ENCODE results near the gene STOM. TPM values are rescaled to one million over a fixed set of nuclear protein-coding genes. Genes with fewer than 3 reads are reported as not detected.

The STOM gene
- total RNA-seq, 2 donors from 2014 or later, result 50.8 to 69.4 TPM

- no peak for ATAC-seq (replicated peaks)
- Mint-ChIP-seq H3K36me3 (ENCODE audit: low read depth) (peaks cover 21% of the 10 kb centered on the region), H3K9me3 (no peaks in the 10 kb centered on the region), H3K27ac (peak overlapping the region; percentile 21), H3K4me1 (peaks cover 32% of the 10 kb centered on the region), H3K27me3 (no peaks in the 10 kb centered on the region), H3K4me3 (peak overlapping the region; percentile 5)
These were observed 6.0 kb downstream of the STOM start for GRCh38 chr9:121364077-121364476.

DNA sequence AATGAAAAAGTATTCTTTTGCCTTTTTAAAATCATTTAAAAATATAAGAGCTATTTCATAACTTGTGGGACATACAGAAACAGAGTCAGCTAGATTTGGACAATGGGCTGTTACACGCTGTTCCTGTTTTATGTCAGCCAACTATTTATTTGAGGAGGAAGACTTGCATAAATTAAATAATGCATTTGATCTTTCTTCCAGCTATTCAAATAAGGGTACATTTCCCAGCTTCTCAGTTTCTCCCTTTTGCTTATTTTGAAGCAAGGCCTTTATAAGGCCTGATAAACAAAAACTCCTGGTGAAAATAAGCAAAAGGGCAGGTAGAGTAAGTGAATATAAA lies 6.5 kb downstream of the STOM start:
- Mint-ChIP-seq H3K27ac (peak overlapping the region; percentile 21), H3K4me1 (peaks cover 36% of the 10 kb centered on the region)
- ATAC-seq (replicated peaks), result no peak

DNA sequence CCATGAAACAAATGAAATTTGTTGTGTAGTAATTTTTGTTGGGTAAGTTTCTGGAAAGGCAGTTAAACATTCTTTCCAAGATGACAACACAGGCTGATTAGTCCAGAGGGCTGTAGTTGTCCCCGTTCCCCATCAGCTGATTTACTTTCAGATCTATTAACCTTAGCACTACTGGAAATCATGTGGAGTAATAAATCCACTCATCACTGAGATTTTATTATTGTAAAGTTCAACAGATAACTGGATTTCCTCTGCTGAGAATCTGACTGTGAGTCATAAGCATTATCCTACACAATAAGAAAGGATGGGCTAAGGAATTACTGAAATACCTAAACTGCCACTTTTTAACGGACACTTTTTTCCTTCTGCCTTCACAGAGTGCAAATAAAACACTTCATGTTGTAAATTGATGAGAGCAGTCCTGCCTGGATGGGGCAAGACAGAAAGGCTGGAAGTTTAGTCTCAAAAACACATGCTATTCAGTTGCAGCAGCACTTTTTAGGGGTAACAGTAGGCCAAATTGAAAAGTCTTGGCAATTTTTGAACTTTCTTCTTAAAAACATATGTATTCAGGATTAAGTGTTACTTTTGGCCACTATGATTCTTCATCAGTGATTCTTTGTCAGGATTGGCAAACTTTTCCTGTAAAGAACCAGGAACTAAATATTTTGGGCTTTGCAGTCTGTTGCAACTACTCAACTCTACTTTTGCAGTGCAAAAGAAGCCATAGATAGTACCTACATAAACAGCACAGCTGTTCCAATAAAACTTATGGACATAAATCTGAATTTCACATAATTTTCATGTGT lies 7.0 kb downstream of the STOM start:
- ATAC-seq (replicated peaks), result no peak
- Mint-ChIP-seq H3K27me3 (no peaks in the 10 kb centered on the region), H3K27ac (no peak overlapping the region), H3K4me3 (peak overlapping the region; percentile 29), H3K9me3 (no peaks in the 10 kb centered on the region), H3K36me3 (ENCODE audit: low read depth) (peaks cover 21% of the 10 kb centered on the region), H3K4me1 (peaks cover 37% of the 10 kb centered on the region)

More for the DNA sequence above, 6.5 kb downstream of the STOM start:
- no peaks in the 10 kb centered on the region for H3K27me3 Mint-ChIP-seq
- H3K4me3 Mint-ChIP-seq, result peak overlapping the region; percentile 5
- no peaks in the 10 kb centered on the region for H3K9me3 Mint-ChIP-seq
- H3K36me3 Mint-ChIP-seq (ENCODE audit: low read depth), result peaks cover 21% of the 10 kb centered on the region

DNA sequence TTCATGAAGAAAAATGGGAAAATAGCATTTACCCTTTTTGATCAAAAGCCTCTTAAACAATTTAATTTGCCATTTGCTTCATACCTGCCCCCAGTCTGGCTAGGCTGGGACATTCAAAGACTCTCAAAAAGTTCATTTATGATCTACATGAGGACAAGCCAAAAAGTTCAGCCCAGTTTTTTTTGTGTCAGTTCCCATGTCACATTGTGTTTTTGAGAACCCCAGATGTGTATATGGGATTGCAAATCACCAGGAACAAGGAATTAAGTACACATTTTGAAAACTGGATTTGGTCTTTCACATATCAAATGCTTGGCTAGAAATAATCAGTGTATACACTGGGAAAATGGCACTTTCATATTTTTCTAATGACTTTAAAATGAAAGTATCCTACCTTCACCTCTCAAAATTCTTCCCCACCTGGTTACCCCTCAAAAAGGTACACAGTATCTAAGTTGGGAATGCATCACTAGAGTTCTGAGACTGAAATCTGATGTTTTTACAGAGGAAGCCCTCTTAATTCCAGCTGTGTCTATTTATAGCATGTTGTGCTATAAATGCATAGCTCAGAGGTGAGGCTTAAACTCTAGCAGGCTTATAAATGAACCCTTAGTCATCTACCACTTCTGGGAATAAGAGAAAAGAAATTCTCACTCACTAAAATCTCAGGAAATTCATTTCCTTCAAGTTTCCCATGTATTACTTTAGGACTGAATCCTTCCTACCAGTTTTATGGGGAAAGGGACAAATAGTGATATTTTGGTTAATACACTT lies 9.3 kb downstream of the STOM start:
- peaks cover 40% of the 10 kb centered on the region for H3K4me1 Mint-ChIP-seq
- H3K4me3 Mint-ChIP-seq, result peak overlapping the region; percentile 34
- no peaks in the 10 kb centered on the region for H3K27me3 Mint-ChIP-seq
- no peaks in the 10 kb centered on the region for H3K9me3 Mint-ChIP-seq
- H3K27ac Mint-ChIP-seq, result no peak overlapping the region
- no peak for ATAC-seq (replicated peaks)
- H3K36me3 Mint-ChIP-seq (ENCODE audit: low read depth), result peaks cover 22% of the 10 kb centered on the region

- H3K27ac Mint-ChIP-seq, result peak overlapping the region; percentile 86
- H3K9me3 Mint-ChIP-seq, result no peaks in the 10 kb centered on the region
- H3K27me3 Mint-ChIP-seq, result no peaks in the 10 kb centered on the region
- H3K36me3 Mint-ChIP-seq (ENCODE audit: low read depth), result peaks cover 20% of the 10 kb centered on the region
- peak; percentile 54 for ATAC-seq (replicated peaks)
- H3K4me1 Mint-ChIP-seq, result peaks cover 32% of the 10 kb centered on the region
- peak overlapping the region; percentile 82 for H3K4me3 Mint-ChIP-seq
These were observed 10.4 kb downstream of the STOM start for GRCh38 chr9:121359351-121360294.

GRCh38 chr9:121358751-121359150 lies 11.3 kb downstream of the STOM start:
- Mint-ChIP-seq H3K9me3 (no peaks in the 10 kb centered on the region), H3K36me3 (ENCODE audit: low read depth) (peaks cover 26% of the 10 kb centered on the region), H3K4me1 (peaks cover 35% of the 10 kb centered on the region), H3K4me3 (peak overlapping the region; percentile 82), H3K27me3 (no peaks in the 10 kb centered on the region), H3K27ac (peak overlapping the region; percentile 86)
- ATAC-seq (replicated peaks), result no peak

DNA sequence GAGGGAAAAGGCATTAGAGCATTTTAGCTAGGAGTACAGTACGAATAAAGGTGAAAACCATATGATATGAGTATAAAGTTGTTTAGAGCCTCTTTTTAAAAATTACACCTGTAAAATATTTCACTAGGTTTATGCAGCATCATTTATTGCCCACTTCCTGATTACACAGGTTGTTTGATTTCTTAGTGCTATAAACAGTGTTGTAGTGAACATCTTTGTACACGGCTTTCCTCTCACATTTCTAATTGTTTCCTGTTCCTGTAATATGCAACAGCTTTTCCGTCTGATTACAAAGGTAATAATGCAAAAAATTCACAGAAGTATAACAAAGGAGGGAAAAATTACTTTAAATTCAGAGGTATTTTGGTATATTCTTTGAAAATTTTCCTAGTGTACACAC lies 13.0 kb downstream of the STOM start:
- H3K27me3 Mint-ChIP-seq, result no peaks in the 10 kb centered on the region
- peaks cover 43% of the 10 kb centered on the region for H3K4me1 Mint-ChIP-seq
- H3K4me3 Mint-ChIP-seq, result peak overlapping the region; percentile 61
- no peaks in the 10 kb centered on the region for H3K9me3 Mint-ChIP-seq
- peaks cover 43% of the 10 kb centered on the region for H3K36me3 Mint-ChIP-seq (ENCODE audit: low read depth)
- no peak for ATAC-seq (replicated peaks)
- peak overlapping the region; percentile 65 for H3K27ac Mint-ChIP-seq

DNA sequence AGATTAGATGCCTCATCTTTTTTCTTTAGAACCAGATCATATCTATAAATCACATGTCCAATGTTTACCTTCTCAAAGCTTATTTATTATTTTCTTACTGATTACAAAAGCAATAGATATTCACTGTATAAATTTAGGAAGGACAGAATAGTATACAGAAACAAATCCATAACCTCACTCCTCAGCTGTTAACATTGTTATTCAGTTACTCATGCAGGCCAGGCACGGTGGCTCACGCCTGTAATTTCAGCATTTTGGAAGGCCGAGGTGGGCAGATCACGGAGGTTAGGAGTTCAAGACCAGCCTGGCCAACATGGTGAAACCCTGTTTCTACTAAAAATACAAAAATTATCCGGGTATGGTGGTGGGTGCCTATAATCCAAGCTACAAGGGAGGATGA lies 15.3 kb downstream of the STOM start:
- no peak for ATAC-seq (replicated peaks)
- no peaks in the 10 kb centered on the region for H3K27me3 Mint-ChIP-seq
- peaks cover 47% of the 10 kb centered on the region for H3K4me1 Mint-ChIP-seq
- H3K27ac Mint-ChIP-seq, result no peak overlapping the region
- H3K4me3 Mint-ChIP-seq, result peak overlapping the region; percentile 21
- peaks cover 62% of the 10 kb centered on the region for H3K36me3 Mint-ChIP-seq (ENCODE audit: low read depth)
- no peaks in the 10 kb centered on the region for H3K9me3 Mint-ChIP-seq

DNA sequence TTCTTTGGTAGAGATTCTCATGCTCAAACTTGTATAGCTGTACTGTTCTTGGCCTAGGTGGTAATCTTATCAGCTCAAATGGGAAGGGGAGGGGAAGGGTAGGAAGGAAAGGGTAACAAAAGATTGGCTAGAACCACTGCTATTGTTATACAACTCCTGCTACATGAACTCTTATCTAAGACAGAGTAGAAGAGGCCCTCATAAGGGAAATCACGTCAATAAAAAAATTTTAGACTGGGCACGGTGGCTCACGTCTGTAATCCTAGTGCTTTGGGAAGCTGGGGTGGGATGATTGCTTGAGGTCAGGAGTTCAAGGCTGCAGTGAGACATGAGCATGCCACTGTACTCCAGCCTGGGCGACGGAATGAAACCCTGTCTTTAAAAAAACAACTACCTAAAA lies 15.9 kb downstream of the STOM start:
- H3K27ac Mint-ChIP-seq, result peak overlapping the region; percentile 73
- H3K27me3 Mint-ChIP-seq, result no peaks in the 10 kb centered on the region
- no peaks in the 10 kb centered on the region for H3K9me3 Mint-ChIP-seq
- H3K4me3 Mint-ChIP-seq, result peak overlapping the region; percentile 59
- peaks cover 41% of the 10 kb centered on the region for H3K4me1 Mint-ChIP-seq
- peaks cover 68% of the 10 kb centered on the region for H3K36me3 Mint-ChIP-seq (ENCODE audit: low read depth)
- ATAC-seq (replicated peaks), result peak; percentile 20

GRCh38 chr9:121353241-121354061 lies 16.6 kb downstream of the STOM start:
- peak; percentile 95 for ATAC-seq (replicated peaks)
- peaks cover 34% of the 10 kb centered on the region for H3K4me1 Mint-ChIP-seq
- H3K36me3 Mint-ChIP-seq (ENCODE audit: low read depth), result peaks cover 75% of the 10 kb centered on the region
- peak overlapping the region; percentile 59 for H3K4me3 Mint-ChIP-seq
- peak overlapping the region; percentile 73 for H3K27ac Mint-ChIP-seq
- H3K9me3 Mint-ChIP-seq, result no peaks in the 10 kb centered on the region
- H3K27me3 Mint-ChIP-seq, result no peaks in the 10 kb centered on the region

GRCh38 chr9:121350993-121351561 lies 19.0 kb downstream of the STOM start:
- Mint-ChIP-seq H3K36me3 (ENCODE audit: low read depth) (peaks cover 91% of the 10 kb centered on the region), H3K4me1 (peaks cover 18% of the 10 kb centered on the region), H3K9me3 (no peaks in the 10 kb centered on the region), H3K27me3 (no peaks in the 10 kb centered on the region), H3K27ac (no peak overlapping the region), H3K4me3 (no peak overlapping the region)
- ATAC-seq (replicated peaks), result no peak

DNA sequence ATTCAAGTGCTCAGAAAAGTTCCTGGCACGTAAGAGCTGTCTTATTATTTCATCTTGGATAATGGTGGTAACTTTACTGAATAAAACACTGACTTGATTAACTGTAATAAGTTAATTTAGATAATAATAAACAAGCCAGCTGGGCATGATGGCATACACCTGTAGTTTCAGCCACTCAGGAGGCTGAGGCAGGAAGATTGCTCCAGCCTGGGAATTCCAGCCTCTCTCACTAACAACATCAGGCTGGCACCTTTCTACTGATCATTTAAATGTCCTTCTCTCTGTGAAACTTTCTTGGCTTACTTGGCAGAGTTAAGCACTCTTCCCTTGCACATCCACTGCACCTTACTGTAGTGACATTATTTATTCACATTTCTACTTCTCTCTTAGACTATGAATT lies 20.0 kb downstream of the STOM start:
- Mint-ChIP-seq H3K36me3 (ENCODE audit: low read depth) (peaks cover 88% of the 10 kb centered on the region), H3K4me3 (no peak overlapping the region), H3K9me3 (no peaks in the 10 kb centered on the region), H3K27ac (no peak overlapping the region), H3K4me1 (peaks cover 16% of the 10 kb centered on the region), H3K27me3 (no peaks in the 10 kb centered on the region)
- ATAC-seq (replicated peaks), result no peak

DNA sequence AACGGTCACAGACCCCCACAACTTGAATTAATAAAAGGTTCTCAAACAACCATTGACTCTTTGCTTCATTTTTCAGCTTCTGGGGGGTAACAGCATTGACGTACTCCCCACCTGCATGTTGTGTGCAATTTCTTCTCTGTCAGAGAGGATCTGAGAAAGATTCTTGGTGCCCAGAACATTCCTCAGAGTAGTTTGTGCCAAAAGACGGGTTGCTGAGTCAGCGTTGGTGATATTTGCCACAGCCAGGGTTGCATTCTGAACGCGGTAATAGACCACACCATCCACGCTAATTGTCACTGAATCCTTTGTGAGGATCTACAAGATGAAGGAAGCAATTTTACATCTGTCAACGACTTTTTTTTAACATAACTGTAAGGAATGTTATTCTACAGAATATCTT lies 21.0 kb downstream of the STOM start:
- Mint-ChIP-seq H3K9me3 (no peaks in the 10 kb centered on the region), H3K27me3 (no peaks in the 10 kb centered on the region), H3K4me1 (peaks cover 15% of the 10 kb centered on the region), H3K36me3 (ENCODE audit: low read depth) (peaks cover 89% of the 10 kb centered on the region), H3K27ac (no peak overlapping the region), H3K4me3 (no peak overlapping the region)
- no peak for ATAC-seq (replicated peaks)
